Endothelial cell of umbilical vein (primary cell): ENCODE measurements around the gene TAF8.

Experiments
- CTCF ChIP-seq, 2 donors: IDR thresholded peaks; 1 replicate in 1 of 2; 2 replicates in 1 of 2; pipeline ENCODE4 v1.5.1; 2011; ENCODE audit warnings: low read length in 2 of 2, mild to moderate bottlenecking in 2 of 2, moderate library complexity in 2 of 2, control low read depth in 1 of 2, inconsistent platforms in 1 of 2, low read depth in 1 of 2; ENCODE audit not compliant: insufficient read depth in 1 of 2; ENCODE audit errors: extremely low read depth in 1 of 2
- EZH2 ChIP-seq: IDR thresholded peaks from 2 replicates; pipeline ENCODE4 v1.6.1; 2012; ENCODE audit warnings: borderline replicate concordance, low read depth, mild to moderate bottlenecking, moderate library complexity, low read length, inconsistent platforms; ENCODE audit not compliant: severe bottlenecking
- FOS ChIP-seq: IDR thresholded peaks from 2 replicates; pipeline ENCODE4 v1.6.1; 2011; ENCODE audit warnings: mild to moderate bottlenecking, low read length, moderate library complexity, borderline replicate concordance; ENCODE audit not compliant: insufficient read depth
- GATA2 ChIP-seq: IDR thresholded peaks from 2 replicates; pipeline ENCODE4 v1.7.0; 2011; ENCODE audit warnings: low read depth, mild to moderate bottlenecking, moderate library complexity, mixed read lengths, low read length; ENCODE audit not compliant: insufficient read length, insufficient read depth
- JUN ChIP-seq: IDR thresholded peaks from 2 replicates; pipeline ENCODE4 v1.6.1; 2011; ENCODE audit warnings: borderline replicate concordance, low read depth; ENCODE audit not compliant: insufficient read length, insufficient read depth
- MAX ChIP-seq: IDR thresholded peaks from 2 replicates; pipeline ENCODE4 v1.6.1; 2011; ENCODE audit not compliant: insufficient read depth, insufficient read length
- MYC ChIP-seq: IDR thresholded peaks from one replicate; pipeline ENCODE4 v1.6.1; 2011; ENCODE audit warnings: mild to moderate bottlenecking, low read depth, low read length
- POLR2A ChIP-seq: IDR thresholded peaks from 2 replicates; pipeline ENCODE4 v1.6.1; 2012; ENCODE audit warnings: low read depth, mild to moderate bottlenecking, control low read depth, low read length

GRCh38 chr6:42106112-42107023 is 56.0 kb downstream of the TAF8 start:
- TF ChIP-seq CTCF (IDR thresholded peaks at IDR 0.05; ENCODE audit: extremely low read depth in 1 of 2, insufficient read depth in 1 of 2, low read depth in 1 of 2, low read length in 2 of 2) (no peak), POLR2A (no peak), EZH2 (no peak), MYC (no peak), FOS (no peak), GATA2 (no peak), MAX (no peak), JUN (no peak)
